Placental pericyte (primary cell): ENCODE measurements around the gene ASPSCR1. TPM values are rescaled to one million over a fixed set of nuclear protein-coding genes. Genes with fewer than 3 reads are reported as not detected.

Source experiments
- total RNA-seq: library from RNA; depleted of rRNA; stranded (reverse); fragments of >200 nt; gene quantifications from 2 replicates; pipeline ENCODE4 v1.2.3, GENCODE V29; 2012

The ASPSCR1 gene
- total RNA-seq = 31.4 and 38.1 TPM in 2 replicates

GRCh38 chr17:81977211-81977808 is at the start of gene ASPSCR1:
TSS of gene ASPSCR1 (plus strand) at chr17:81977629. CDS start at chr17:81977647, 18 bp downstream.

GRCh38 chr17:81927653-81928543 is 49.5 kb upstream of the ASPSCR1 start, which contains the start of gene MAFG:
TSS of gene MAFG (minus strand) at chr17:81927735. CDS start at chr17:81923185, 4,550 bp downstream.

GRCh38 chr17:81947189-81947588 is 30.2 kb upstream of the ASPSCR1 start, which contains the start of gene MYADML2:
TSS of gene MYADML2 (minus strand) at chr17:81947233. CDS start at chr17:81941741, 5,492 bp downstream.

GRCh38 chr17:81961087-81961511 is 16.3 kb upstream of the ASPSCR1 start, which contains the start of gene NOTUM:
TSS of gene NOTUM (minus strand) at chr17:81961187. CDS start at chr17:81960909, 278 bp downstream.

GRCh38 chr17:82022310-82022980 is 45.0 kb downstream of the ASPSCR1 start, which contains the start of gene CENPX:
TSS of gene CENPX (minus strand) at chr17:82022878. CDS start at chr17:82022861, 17 bp downstream.

GRCh38 chr17:82022981-82023446 is 45.6 kb downstream of the ASPSCR1 start, which contains the start of gene LRRC45:
TSS of gene LRRC45 (plus strand) at chr17:82023305. CDS start at chr17:82023644, 339 bp downstream.

GRCh38 chr17:82031303-82031884 is 54.0 kb downstream of the ASPSCR1 start, which contains the start of gene RAC3:
TSS of gene RAC3 (plus strand) at chr17:82031678. CDS start at chr17:82031762, 84 bp downstream.

GRCh38 chr17:82037092-82037888 is 59.9 kb downstream of the ASPSCR1 start, which contains the start of gene DCXR:
TSS of gene DCXR (minus strand) at chr17:82037697. CDS start at chr17:82037682, 15 bp downstream.

GRCh38 chr17:82051776-82052637 is 74.6 kb downstream of the ASPSCR1 start, which contains the start of the genes GPS1 and RFNG:
TSS of gene GPS1 (plus strand) at chr17:82051898. CDS start at chr17:82051932, 34 bp downstream.
TSS of gene RFNG (minus strand) at chr17:82051811. CDS start at chr17:82051766, 45 bp downstream.

GRCh38 chr17:82065638-82066303 is 88.3 kb downstream of the ASPSCR1 start, which contains the start of gene DUS1L:
TSS of gene DUS1L (minus strand) at chr17:82065804. CDS start at chr17:82065059, 745 bp downstream.

Other genes with a start within 250 kb of the ASPSCR1 start
- not detected in 2 replicates for gene GCGR, start 173.5 kb upstream of the ASPSCR1 start, total RNA-seq
- 82.0 and 100 TPM in 2 replicates for gene MCRIP1, start 144.3 kb upstream of the ASPSCR1 start, total RNA-seq
- gene PPP1R27, start 142.6 kb upstream of the ASPSCR1 start, total RNA-seq = not detected in 2 replicates
- gene P4HB, start 117.1 kb upstream of the ASPSCR1 start, total RNA-seq = 1,222 and 4,245 TPM in 2 replicates
- gene ARHGDIA, start 106.3 kb upstream of the ASPSCR1 start, total RNA-seq = 139 and 275 TPM in 2 replicates
- gene ALYREF, start 86.0 kb upstream of the ASPSCR1 start, total RNA-seq = 94.3 and 166 TPM in 2 replicates
- 102 and 118 TPM in 2 replicates for gene ANAPC11, start 85.9 kb upstream of the ASPSCR1 start, total RNA-seq
- under 0.01 and 0.66 TPM in 2 replicates for gene NPB, start 75.4 kb upstream of the ASPSCR1 start, total RNA-seq
- 48.7 and 78.1 TPM in 2 replicates for gene PCYT2, start 66.2 kb upstream of the ASPSCR1 start, total RNA-seq
- gene SIRT7, start 59.5 kb upstream of the ASPSCR1 start, total RNA-seq = 23.9 and 26.7 TPM in 2 replicates
- gene MAFG, start 49.9 kb upstream of the ASPSCR1 start, total RNA-seq = 31.6 and 48.1 TPM in 2 replicates
- gene PYCR1, start 40.3 kb upstream of the ASPSCR1 start, total RNA-seq = 99.9 and 225 TPM in 2 replicates
- not detected in 2 replicates for gene MYADML2, start 30.4 kb upstream of the ASPSCR1 start, total RNA-seq
- gene NOTUM, start 16.4 kb upstream of the ASPSCR1 start, total RNA-seq = 0.29 and 0.66 TPM in 2 replicates
- 22.5 and 48.7 TPM in 2 replicates for gene CENPX, start 45.2 kb downstream of the ASPSCR1 start, total RNA-seq
- 14.9 and 30.1 TPM in 2 replicates for gene LRRC45, start 45.7 kb downstream of the ASPSCR1 start, total RNA-seq
- gene RAC3, start 54.0 kb downstream of the ASPSCR1 start, total RNA-seq = 7.9 and 9.2 TPM in 2 replicates
- gene DCXR, start 60.1 kb downstream of the ASPSCR1 start, total RNA-seq = 32.2 and 43.5 TPM in 2 replicates
- gene RFNG, start 74.2 kb downstream of the ASPSCR1 start, total RNA-seq = 44.1 and 76.8 TPM in 2 replicates
- gene GPS1, start 74.3 kb downstream of the ASPSCR1 start, total RNA-seq = 110 and 187 TPM in 2 replicates
- 74.6 and 105 TPM in 2 replicates for gene DUS1L, start 88.2 kb downstream of the ASPSCR1 start, total RNA-seq
- gene FASN, start 120.6 kb downstream of the ASPSCR1 start, total RNA-seq = 165 and 359 TPM in 2 replicates
- gene CCDC57, start 235.2 kb downstream of the ASPSCR1 start, total RNA-seq = 24.5 and 28.9 TPM in 2 replicates